Measurements from ENCODE around the gene UGGT1. TPM values are rescaled to one million over a fixed set of nuclear protein-coding genes. Genes with fewer than 3 reads are reported as not detected.

UGGT1 gene
- total RNA-seq, 2 experiments from 2014 or later, result 33.2 to 59.5 TPM

DNA sequence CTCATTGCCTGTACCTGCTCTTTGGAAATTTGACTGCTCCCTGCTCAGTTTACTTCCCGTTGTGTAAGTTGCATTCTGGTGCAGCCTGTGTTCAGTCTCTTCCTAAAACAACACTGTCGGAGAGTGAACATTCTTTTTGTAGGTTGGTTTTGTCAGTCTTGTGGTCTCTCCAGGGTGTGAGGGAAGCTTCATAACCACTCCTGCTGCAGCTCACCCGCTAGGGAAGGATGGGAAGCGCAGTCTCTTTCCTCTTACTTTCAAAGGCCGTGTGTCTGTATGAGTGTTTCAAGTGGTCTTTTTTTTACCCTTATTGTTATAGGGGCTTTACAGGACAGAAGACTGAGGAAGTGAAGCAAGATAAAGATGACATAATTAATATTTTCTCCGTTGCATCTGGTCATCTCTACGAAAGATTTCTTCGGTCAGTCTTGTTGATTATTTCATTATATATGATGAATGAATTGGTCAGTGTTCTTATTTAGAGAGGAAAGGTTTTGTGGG is 87.2 kb downstream of the UGGT1 start:
- CTCF ChIA-PET (ENCODE audit: unreplicated experiment), result no interaction called here
- no peak overlapping the region for H3K4me3 ChIP-seq (ENCODE audit: low read depth, low read length, poor library complexity, severe bottlenecking)
- intact Hi-C loops (cut with micrococcal nuclease; ENCODE audit: unreplicated experiment), result no loop called here
- DNase-seq (ENCODE audit: low spot score), result no peak
- no peak for TF ChIP-seq EZH2phosphoT487 (IDR thresholded peaks at IDR 0.05; ENCODE audit: borderline replicate concordance, low read depth, low read length)
- TF ChIP-seq, protein P1, sequence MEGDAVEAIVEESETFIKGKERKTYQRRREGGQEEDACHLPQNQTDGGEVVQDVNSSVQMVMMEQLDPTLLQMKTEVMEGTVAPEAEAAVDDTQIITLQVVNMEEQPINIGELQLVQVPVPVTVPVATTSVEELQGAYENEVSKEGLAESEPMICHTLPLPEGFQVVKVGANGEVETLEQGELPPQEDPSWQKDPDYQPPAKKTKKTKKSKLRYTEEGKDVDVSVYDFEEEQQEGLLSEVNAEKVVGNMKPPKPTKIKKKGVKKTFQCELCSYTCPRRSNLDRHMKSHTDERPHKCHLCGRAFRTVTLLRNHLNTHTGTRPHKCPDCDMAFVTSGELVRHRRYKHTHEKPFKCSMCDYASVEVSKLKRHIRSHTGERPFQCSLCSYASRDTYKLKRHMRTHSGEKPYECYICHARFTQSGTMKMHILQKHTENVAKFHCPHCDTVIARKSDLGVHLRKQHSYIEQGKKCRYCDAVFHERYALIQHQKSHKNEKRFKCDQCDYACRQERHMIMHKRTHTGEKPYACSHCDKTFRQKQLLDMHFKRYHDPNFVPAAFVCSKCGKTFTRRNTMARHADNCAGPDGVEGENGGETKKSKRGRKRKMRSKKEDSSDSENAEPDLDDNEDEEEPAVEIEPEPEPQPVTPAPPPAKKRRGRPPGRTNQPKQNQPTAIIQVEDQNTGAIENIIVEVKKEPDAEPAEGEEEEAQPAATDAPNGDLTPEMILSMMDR (conservative IDR thresholded peaks at IDR 0.05; ENCODE audit: low read length), result no peak
- POLR2A ChIA-PET, result interaction anchor here (0.6 kb wide), 1 partner anchor 52 kb away, joined by 3 read pairs; no protein-coding TSS in a partner anchor
- no peaks in the 10 kb centered on the region for H3K9me3 ChIP-seq (ENCODE audit: low read length)
- H3K79me2 ChIP-seq (ENCODE audit: insufficient read depth, low read depth, low read length), result no peaks in the 10 kb centered on the region
- H3K9me2 ChIP-seq (ENCODE audit: insufficient read depth, low read length), result no peaks in the 10 kb centered on the region
- H2AFZ ChIP-seq (ENCODE audit: low read length), result no peak overlapping the region
- H3K27ac ChIP-seq (ENCODE audit: low read depth, low read length, poor library complexity, severe bottlenecking), result no peak overlapping the region
- H4K20me1 ChIP-seq (ENCODE audit: insufficient read depth, low read length), result 0 out of 2 replicates have a peak, but pooled peaks cover 4% of the 10 kb centered on the region
- peaks cover 97% of the 10 kb centered on the region for H3K36me3 ChIP-seq (ENCODE audit: insufficient read depth, low read length)
- H3K4me2 ChIP-seq (ENCODE audit: low read length), result no peak overlapping the region
- no TSS peak for BruUV-seq (replicated peaks)
- H3K4me1 ChIP-seq (ENCODE audit: insufficient read depth, low read length, poor library complexity, severe bottlenecking), result no peaks in the 10 kb centered on the region

DNA sequence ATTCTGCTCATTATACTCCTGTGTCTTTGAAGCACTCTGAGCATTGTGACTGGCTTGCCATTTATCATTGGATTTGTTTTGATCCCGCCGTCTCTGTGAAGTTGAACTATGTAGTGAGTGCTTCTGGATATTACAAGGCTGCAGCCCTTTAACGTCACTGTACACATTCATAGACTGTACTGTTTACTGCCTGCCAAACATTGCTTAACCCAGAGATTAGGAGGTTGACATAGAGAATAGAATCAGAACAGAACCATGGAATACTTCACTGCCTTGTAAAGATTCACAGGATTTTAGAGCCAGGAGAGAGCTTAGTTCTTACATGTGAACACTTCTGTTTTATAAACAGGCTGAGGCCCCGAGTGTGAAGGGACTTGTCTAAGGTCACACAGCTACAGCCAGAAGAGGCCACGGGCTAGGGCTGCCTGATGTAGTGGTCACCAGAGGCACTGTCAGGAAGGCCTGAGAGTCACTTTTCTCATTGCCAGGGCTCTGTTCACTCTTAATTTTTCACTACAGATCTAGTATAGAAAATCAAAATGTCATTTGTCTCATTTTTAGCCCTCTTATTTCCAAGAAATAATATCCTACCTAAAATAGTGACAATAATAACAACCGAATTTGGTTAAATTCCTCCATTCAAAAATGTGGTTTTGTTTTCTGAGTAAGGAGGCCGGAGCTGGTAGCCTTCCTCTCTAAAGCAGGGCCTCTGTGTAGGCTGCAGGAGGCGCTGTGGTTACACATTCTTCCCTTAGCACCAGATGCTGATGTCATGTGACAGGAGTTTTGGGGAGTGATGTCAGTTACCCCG is 87.9 kb downstream of the UGGT1 start:
- peaks cover 97% of the 10 kb centered on the region for H3K36me3 ChIP-seq (ENCODE audit: insufficient read depth, low read length)
- H3K27ac ChIP-seq (ENCODE audit: low read depth, low read length, poor library complexity, severe bottlenecking), result no peak overlapping the region
- no peaks in the 10 kb centered on the region for H3K9me3 ChIP-seq (ENCODE audit: low read length)
- no peaks in the 10 kb centered on the region for H3K9me2 ChIP-seq (ENCODE audit: insufficient read depth, low read length)
- TF ChIP-seq, protein P1 (conservative IDR thresholded peaks at IDR 0.05; ENCODE audit: low read length), result peak; percentile 87
- TF ChIP-seq EZH2phosphoT487 (IDR thresholded peaks at IDR 0.05; ENCODE audit: borderline replicate concordance, low read depth, low read length), result no peak
- H3K4me2 ChIP-seq (ENCODE audit: low read length), result no peak overlapping the region
- ChIA-PET CTCF (ENCODE audit: unreplicated experiment) (no interaction called here), POLR2A (interaction anchor here (0.6 kb wide), 1 partner anchor 52 kb away, joined by 3 read pairs; no protein-coding TSS in a partner anchor)
- no peak overlapping the region for H2AFZ ChIP-seq (ENCODE audit: low read length)
- no peak overlapping the region for H3K4me3 ChIP-seq (ENCODE audit: low read depth, low read length, poor library complexity, severe bottlenecking)
- no TSS peak for BruUV-seq (replicated peaks)
- peak; percentile 42 for DNase-seq (ENCODE audit: low spot score)
- H3K4me1 ChIP-seq (ENCODE audit: insufficient read depth, low read length, poor library complexity, severe bottlenecking), result no peaks in the 10 kb centered on the region
- 0 out of 2 replicates have a peak, but pooled peaks cover 4% of the 10 kb centered on the region for H4K20me1 ChIP-seq (ENCODE audit: insufficient read depth, low read length)
- no peaks in the 10 kb centered on the region for H3K79me2 ChIP-seq (ENCODE audit: insufficient read depth, low read depth, low read length)
- intact Hi-C loops (cut with micrococcal nuclease; ENCODE audit: unreplicated experiment), result loop anchor here (1.0 kb wide), 1 partner anchor 54 kb away; no protein-coding TSS in a partner anchor

DNA sequence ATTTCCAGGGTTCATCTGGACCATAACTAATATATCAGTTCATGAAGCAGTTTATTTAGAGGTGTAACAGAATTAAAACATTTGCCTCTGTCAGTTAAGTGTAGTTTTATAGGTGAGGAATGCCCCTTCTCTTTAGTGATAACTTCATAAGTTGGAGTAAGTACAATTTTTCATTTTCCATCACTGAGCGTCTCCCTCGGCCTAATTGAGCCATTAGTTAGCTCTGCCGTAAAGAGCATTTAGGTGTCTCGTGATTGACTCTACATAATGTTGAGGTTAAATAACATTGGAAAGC is 88.4 kb downstream of the UGGT1 start:
- TF ChIP-seq EZH2phosphoT487 (IDR thresholded peaks at IDR 0.05; ENCODE audit: borderline replicate concordance, low read depth, low read length), result no peak
- TF ChIP-seq, protein P1 (conservative IDR thresholded peaks at IDR 0.05; ENCODE audit: low read length), result peak; percentile 56
- H2AFZ ChIP-seq (ENCODE audit: low read length), result no peak overlapping the region
- H3K4me1 ChIP-seq (ENCODE audit: insufficient read depth, low read length, poor library complexity, severe bottlenecking), result no peaks in the 10 kb centered on the region
- ChIA-PET POLR2A (no interaction called here), CTCF (ENCODE audit: unreplicated experiment) (no interaction called here)
- no peaks in the 10 kb centered on the region for H3K9me3 ChIP-seq (ENCODE audit: low read length)
- no peaks in the 10 kb centered on the region for H3K9me2 ChIP-seq (ENCODE audit: insufficient read depth, low read length)
- intact Hi-C loops (cut with micrococcal nuclease; ENCODE audit: unreplicated experiment), result loop anchor here (1.0 kb wide), 1 partner anchor 54 kb away; no protein-coding TSS in a partner anchor
- no peak overlapping the region for H3K4me3 ChIP-seq (ENCODE audit: low read depth, low read length, poor library complexity, severe bottlenecking)
- DNase-seq (ENCODE audit: low spot score), result no peak
- peaks cover 97% of the 10 kb centered on the region for H3K36me3 ChIP-seq (ENCODE audit: insufficient read depth, low read length)
- no peaks in the 10 kb centered on the region for H3K79me2 ChIP-seq (ENCODE audit: insufficient read depth, low read depth, low read length)
- BruUV-seq (replicated peaks), result no TSS peak
- H3K4me2 ChIP-seq (ENCODE audit: low read length), result no peak overlapping the region
- no peak overlapping the region for H3K27ac ChIP-seq (ENCODE audit: low read depth, low read length, poor library complexity, severe bottlenecking)
- H4K20me1 ChIP-seq (ENCODE audit: insufficient read depth, low read length), result 0 out of 2 replicates have a peak, but pooled peaks cover 4% of the 10 kb centered on the region

All from OCI-LY7 (cell line).